ENCODE measurements around the gene COX7A2.

The COX7A2 gene

GRCh38 chr6:75199889-75200288 lies 43.7 kb downstream of the COX7A2 start:
- DNase-seq (ENCODE audit: low spot score): no peak

DNA sequence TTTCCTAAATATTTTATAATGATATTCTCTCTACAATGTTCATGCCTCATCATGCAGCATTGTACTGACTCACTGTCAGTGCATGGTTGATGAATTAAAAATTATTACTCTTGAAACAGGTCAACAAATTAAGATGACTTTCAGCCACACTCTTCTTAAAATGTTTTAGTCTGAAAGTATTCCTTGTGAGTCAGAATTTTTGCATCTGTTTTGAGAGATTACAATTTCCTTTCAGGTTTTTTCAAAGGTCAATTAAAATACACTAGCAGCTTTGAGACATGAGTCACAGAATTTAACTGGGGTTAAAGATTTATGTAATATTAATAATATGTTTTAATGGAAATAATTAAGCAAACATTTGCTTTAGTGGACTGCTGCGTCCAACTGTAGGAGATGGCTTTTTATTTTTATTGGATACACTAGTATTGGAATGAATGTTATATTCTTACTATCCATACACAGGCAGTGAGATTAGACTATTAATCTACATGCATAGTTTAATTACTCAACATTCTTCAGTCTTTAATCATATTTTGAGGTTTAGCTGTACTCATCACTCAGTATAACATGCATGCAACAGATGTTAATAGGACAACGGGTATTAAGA lies 47.4 kb downstream of the COX7A2 start:
- no peak for DNase-seq (ENCODE audit: low spot score)

GRCh38 chr6:75188221-75188925 lies 55.2 kb downstream of the COX7A2 start:
- no peak for DNase-seq (ENCODE audit: low spot score)
